ENCODE measurements around the gene IL24.

DNA sequence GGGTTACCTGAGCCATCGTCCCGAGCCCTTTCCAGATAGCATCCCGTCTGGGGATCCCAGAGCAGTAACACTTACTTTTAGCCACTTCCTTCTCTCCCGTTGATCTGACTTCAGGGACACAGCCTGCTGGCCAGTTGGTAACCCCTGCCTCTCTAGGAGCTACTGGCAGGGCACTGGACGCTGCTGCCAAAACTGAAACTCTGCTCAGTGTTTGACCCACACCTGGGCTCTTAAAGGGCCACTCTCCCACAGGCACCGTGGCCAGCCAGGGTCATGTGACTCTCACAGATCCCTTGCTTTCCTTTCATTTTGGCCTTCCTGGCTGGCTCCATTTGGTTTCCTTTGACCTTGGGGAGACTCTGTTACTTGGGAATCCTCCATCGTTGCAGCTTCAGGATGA, 49.0 kb downstream of the IL24 start, which contains the start of gene PIGR:
- TF ChIP-seq, protein P1, sequence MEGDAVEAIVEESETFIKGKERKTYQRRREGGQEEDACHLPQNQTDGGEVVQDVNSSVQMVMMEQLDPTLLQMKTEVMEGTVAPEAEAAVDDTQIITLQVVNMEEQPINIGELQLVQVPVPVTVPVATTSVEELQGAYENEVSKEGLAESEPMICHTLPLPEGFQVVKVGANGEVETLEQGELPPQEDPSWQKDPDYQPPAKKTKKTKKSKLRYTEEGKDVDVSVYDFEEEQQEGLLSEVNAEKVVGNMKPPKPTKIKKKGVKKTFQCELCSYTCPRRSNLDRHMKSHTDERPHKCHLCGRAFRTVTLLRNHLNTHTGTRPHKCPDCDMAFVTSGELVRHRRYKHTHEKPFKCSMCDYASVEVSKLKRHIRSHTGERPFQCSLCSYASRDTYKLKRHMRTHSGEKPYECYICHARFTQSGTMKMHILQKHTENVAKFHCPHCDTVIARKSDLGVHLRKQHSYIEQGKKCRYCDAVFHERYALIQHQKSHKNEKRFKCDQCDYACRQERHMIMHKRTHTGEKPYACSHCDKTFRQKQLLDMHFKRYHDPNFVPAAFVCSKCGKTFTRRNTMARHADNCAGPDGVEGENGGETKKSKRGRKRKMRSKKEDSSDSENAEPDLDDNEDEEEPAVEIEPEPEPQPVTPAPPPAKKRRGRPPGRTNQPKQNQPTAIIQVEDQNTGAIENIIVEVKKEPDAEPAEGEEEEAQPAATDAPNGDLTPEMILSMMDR (IDR thresholded peaks at IDR 0.05), result no peak
- TF ChIP-seq EZH2 (IDR thresholded peaks at IDR 0.05; ENCODE audit: borderline replicate concordance, insufficient read depth, low read depth, low read length, poor library complexity, severe bottlenecking), result no peak
